Heart left ventricle (tissue), 16 donors: Measurements from ENCODE around the gene TBC1D5. TPM values are rescaled to one million over a fixed set of nuclear protein-coding genes. Genes with fewer than 3 reads are reported as not detected.

Experiments used
- ATAC-seq, 4 donors: fragments of 200-7000 bp; cut with Tn5 transposase; one replicate each; pipeline ENCODE4 v1.9.1; 2020 to 2022; ENCODE audit warnings: moderate library complexity in 4 of 4, mild to moderate bottlenecking in 3 of 4, moderate number of reproducible peaks in 1 of 4
- DNase-seq, 5 donors: peaks; one replicate each; pipeline ENCODE4 v3.0.0-alpha.2; 2020
- H3K27ac ChIP-seq, 12 donors: fragments of 200-600 bp; sonication (generic) in 4 of 12; one replicate each; pipeline versions ENCODE4 v1.5.0 to v1.8.0; 2016 to 2022; ENCODE audit warnings: mild to moderate bottlenecking in 2 of 12
- H3K27me3 ChIP-seq, 9 donors: fragments of 200-600 bp; sonication (generic) in 2 of 9; one replicate each; pipeline versions ENCODE4 v1.5.1 to v1.8.0; 2016 to 2022; ENCODE audit warnings: mild to moderate bottlenecking in 3 of 9
- H3K36me3 ChIP-seq, 9 donors: fragments of 200-600 bp; sonication (generic) in 2 of 9; one replicate each; pipeline versions ENCODE4 v1.5.0 to v1.8.0; 2018 to 2022; ENCODE audit warnings: mild to moderate bottlenecking in 2 of 9
- H3K4me1 ChIP-seq, 12 donors: fragments of 200-600 bp; sonication (generic) in 4 of 12; one replicate each; pipeline versions ENCODE4 v1.5.0 to v1.8.0; 2016 to 2022; ENCODE audit warnings: mild to moderate bottlenecking in 3 of 12
- H3K4me3 ChIP-seq, 12 donors: fragments of 200-600 bp; sonication (generic) in 4 of 12; one replicate each; pipeline versions ENCODE4 v1.5.0 to v1.8.0; 2017 to 2022; ENCODE audit warnings: mild to moderate bottlenecking in 9 of 12, moderate library complexity in 4 of 12
- H3K9me3 ChIP-seq, 12 donors: fragments of 200-600 bp; sonication (generic) in 4 of 12; one replicate each; pipeline versions ENCODE4 v1.5.0 to v1.8.0; 2016 to 2022; ENCODE audit warnings: mild to moderate bottlenecking in 1 of 12
- POLR2A ChIP-seq, 2 donors: fragments of 450-650 bp; IDR thresholded peaks; one replicate each; pipeline ENCODE4 v1.6.1; 2017; ENCODE audit warnings: antibody characterized with exemption in 2 of 2, mild to moderate bottlenecking in 2 of 2, moderate library complexity in 2 of 2
- WGBS, 4 donors: extraction: QIAGEN DNeasy Blood & Tissue Kit in 2 of 4; methylation state at CpG; one replicate each; pipeline versions ENCODE4 v1.1.5 to v1.1.7; 2013 to 2018; 5-methylcytosine and 5-hydroxymethylcytosine counted together
- intact Hi-C, 10 donors: fragments of 100-400 bp; cut with DNase I; formaldehyde crosslinking; loops; one replicate each; pipeline versions ENCODE4 v1.11.1 to v1.14.2; 2022
- polyA plus RNA-seq, 2 donors: library from polyadenylated mRNA; stranded (reverse); fragments of 200-250 nt; gene quantifications; one replicate each; pipeline ENCODE4 v1.2.3, GENCODE V29; 2013
- total RNA-seq, 9 donors: library from RNA; depleted of rRNA in 2 of 9; stranded (reverse); fragments of >200 nt in 2 of 9; fragmentation: NEBNext Ultra II Directional in 3 of 9; extraction: Animal tissue kit (Norgen Biotek cat#: 25700) in 3 of 9; gene quantifications; one replicate each; pipeline versions ENCODE4 v1.1.0 to v1.2.4, GENCODE V29; 2016 to 2023
- TF ChIP-seq, protein P1 (sequence below), 12 donors: fragments of 200-600 bp; sonication (generic) in 4 of 12; IDR thresholded peaks; one replicate each; pipeline versions ENCODE4 v1.5.0 to v1.8.0; 2018 to 2022; ENCODE audit warnings: antibody characterized with exemption in 12 of 12, mild to moderate bottlenecking in 5 of 12
- donor health status: ischemic (EF 13 %, LVEDD 7.1; RV severe dilation, severe dysfunction).
- donor health status: healthy with polysubstance abuse.
- donor health status: DM: no; HTN: yes; CAD: no.
- donor health status: DM: no; HTN: no; CAD: no.
- donor health status: ischemic (EF 25% LVEDD 6.9; RV normal size, moderate dysfunction).
- donor health status: ischemic (EF 25% LVEDD 5.7; RV mildly dilated, moderate dysfunction).
- donor health status: healthy.
- donor health status: DM: yes; HTN: yes; CAD: no.
- donor health status: ischemic (EF 35%, LVEDD 5.7; RV mildly dilated, moderate dysfunction).
- donor health status: nonischemic (EF 11% LVEDD 7.7; RV severe dilation, severe dysfunction).
- donor health status: DM: yes; HTN: yes; CAD: no.
- donor health status: PGD.
- donor health status: ischemic (EF 29% LVEDD 5.4; RV normal size, mild dysfunction).
- donor health status: nonischemic (EF 23%, LVEDD 6.1; RV moderate dilation, normal function).

Gene TBC1D5
- total and polyA plus RNA-seq, 11 donors = 5.8 to 48.3 (median 31.1) TPM

DNA sequence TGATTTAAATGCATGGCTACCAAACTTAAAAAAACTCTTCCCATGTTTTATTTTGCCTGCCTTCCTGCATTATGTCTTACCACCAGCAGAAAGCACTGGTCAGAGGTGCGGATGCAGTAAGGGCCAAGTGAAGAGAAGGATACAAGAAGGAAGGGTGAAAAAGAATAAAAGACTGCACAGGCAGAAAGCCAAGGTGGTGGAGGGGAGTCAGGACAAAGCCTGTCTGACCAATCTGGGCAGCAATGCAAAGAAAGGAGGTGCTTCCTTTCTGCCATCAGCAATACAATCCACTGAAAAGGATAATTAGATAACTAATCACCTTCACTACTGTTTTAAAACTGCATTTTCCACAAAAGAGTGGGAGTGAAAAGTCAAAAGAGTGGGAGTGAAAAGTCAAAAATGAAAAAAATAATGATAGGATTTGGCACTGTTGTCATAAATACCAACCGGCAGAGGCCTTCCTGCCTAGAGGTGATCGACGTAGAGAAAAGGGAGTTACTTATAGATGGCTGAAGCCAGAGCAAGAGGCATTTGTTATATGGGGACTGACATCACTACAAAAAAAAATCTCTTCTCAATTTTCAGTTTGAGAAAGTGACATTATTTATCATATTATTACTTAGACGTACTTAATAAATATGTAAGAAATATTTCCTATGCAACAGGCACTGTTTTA is 385.3 kb downstream of the TBC1D5 start:
- Histone ChIP-seq H3K4me1 (peaks cover 0 to 15% (median 7%) of the 10 kb centered on the region in 12 donors), H3K36me3 (no peaks in the 10 kb centered on the region), H3K27ac (no peak overlapping the region), H3K4me3 (no peak overlapping the region), H3K27me3 (no peaks in the 10 kb centered on the region), H3K9me3 (no peaks in the 10 kb centered on the region)
- ATAC-seq (no peak), DNase-seq (no peak)
- TF ChIP-seq, protein P1, sequence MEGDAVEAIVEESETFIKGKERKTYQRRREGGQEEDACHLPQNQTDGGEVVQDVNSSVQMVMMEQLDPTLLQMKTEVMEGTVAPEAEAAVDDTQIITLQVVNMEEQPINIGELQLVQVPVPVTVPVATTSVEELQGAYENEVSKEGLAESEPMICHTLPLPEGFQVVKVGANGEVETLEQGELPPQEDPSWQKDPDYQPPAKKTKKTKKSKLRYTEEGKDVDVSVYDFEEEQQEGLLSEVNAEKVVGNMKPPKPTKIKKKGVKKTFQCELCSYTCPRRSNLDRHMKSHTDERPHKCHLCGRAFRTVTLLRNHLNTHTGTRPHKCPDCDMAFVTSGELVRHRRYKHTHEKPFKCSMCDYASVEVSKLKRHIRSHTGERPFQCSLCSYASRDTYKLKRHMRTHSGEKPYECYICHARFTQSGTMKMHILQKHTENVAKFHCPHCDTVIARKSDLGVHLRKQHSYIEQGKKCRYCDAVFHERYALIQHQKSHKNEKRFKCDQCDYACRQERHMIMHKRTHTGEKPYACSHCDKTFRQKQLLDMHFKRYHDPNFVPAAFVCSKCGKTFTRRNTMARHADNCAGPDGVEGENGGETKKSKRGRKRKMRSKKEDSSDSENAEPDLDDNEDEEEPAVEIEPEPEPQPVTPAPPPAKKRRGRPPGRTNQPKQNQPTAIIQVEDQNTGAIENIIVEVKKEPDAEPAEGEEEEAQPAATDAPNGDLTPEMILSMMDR (IDR thresholded peaks at IDR 0.05) = no peak
- no peak for TF ChIP-seq POLR2A (IDR thresholded peaks at IDR 0.05)
- intact Hi-C loops = no loop called here
- WGBS, 4 donors = 84 to 93% (median 88%) methylated on average over 5 of the region's 5 CpGs

DNA sequence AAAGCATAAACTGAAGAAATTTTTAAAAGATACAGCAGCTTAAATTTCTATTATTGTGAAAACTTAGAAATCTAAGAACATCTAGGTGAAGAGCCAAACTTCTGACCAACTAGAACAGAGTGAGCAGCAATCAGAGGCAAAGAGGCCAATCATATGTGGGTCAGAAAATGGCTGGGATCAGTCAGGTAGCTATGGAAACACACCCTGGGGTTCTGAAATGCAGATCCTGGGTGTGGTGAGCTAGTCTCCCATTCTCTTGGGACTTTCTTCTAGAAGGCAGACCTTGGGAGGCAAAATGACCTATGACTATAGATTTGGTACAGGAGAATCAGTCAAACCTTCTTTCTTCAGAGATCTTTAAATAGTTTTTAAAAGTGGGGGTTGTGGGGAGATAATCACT is 385.8 kb downstream of the TBC1D5 start:
- intact Hi-C loops = no loop called here
- Histone ChIP-seq H3K4me3 (no peak overlapping the region), H3K36me3 (no peaks in the 10 kb centered on the region), H3K9me3 (no peaks in the 10 kb centered on the region), H3K4me1 (peaks cover 0 to 15% (median 7%) of the 10 kb centered on the region in 12 donors), H3K27ac (no peak overlapping the region), H3K27me3 (no peaks in the 10 kb centered on the region)
- DNase-seq = no peak
- ATAC-seq = no peak
- no peak for TF ChIP-seq POLR2A (IDR thresholded peaks at IDR 0.05)
- TF ChIP-seq, protein P1 (IDR thresholded peaks at IDR 0.05) = no peak

DNA sequence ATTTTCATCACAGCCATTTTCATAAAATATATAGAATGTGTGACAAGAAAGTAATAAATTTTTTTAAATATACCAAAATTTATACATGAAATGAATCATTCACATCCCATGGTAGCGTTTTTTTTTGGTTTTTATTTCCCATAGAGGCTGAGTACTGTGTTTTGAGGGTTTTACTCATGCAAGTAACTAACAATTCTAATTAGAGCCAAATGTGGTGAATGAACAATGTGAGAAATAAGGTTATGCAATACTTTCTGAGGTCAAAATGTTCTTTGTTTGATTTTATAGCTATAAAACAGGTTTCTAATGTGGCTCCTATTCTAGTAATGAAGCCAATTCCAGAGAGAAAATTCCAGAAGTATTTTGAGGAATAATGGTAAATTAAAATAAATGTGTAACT is 386.8 kb downstream of the TBC1D5 start:
- DNase-seq = no peak
- Histone ChIP-seq H3K4me1 (peaks cover 0 to 15% (median 7%) of the 10 kb centered on the region in 12 donors), H3K27ac (no peak overlapping the region), H3K27me3 (no peaks in the 10 kb centered on the region), H3K36me3 (no peaks in the 10 kb centered on the region), H3K9me3 (no peaks in the 10 kb centered on the region), H3K4me3 (no peak overlapping the region)
- intact Hi-C loops = no loop called here
- no peak for TF ChIP-seq POLR2A (IDR thresholded peaks at IDR 0.05)
- TF ChIP-seq, protein P1 (IDR thresholded peaks at IDR 0.05) = no peak
- ATAC-seq = no peak
- 86 to 97% (median 91%) methylated on average over 1 of the region's 1 CpG for WGBS, 4 donors

DNA sequence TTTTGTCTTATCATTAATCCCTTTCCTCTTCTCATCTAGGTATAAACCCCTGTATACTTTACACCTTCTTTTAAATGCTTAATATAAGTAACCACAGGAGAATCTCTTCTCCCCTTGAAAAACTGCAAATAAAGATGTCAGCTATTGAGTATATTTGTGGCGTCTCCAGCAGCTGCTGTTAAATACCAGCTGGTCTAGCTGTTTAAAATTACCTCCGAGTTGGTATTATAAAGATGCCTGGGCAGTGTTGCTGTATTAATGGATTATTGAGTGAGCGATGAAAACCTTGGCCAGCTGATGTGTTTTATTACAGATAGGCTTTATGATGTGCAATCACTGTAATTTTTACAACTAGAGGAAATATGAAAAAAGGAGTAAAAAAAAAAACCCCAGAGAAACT is 388.1 kb downstream of the TBC1D5 start:
- H3K27me3 ChIP-seq = no peaks in the 10 kb centered on the region
- intact Hi-C loops = no loop called here
- WGBS, 4 donors = 94 to 95% (median 94%) methylated on average over 3 of the region's 3 CpGs
- DNase-seq = no peak
- no peak overlapping the region for H3K4me3 ChIP-seq
- TF ChIP-seq, protein P1 (IDR thresholded peaks at IDR 0.05) = no peak
- TF ChIP-seq POLR2A (IDR thresholded peaks at IDR 0.05) = no peak
- no peaks in the 10 kb centered on the region for H3K36me3 ChIP-seq
- no peaks in the 10 kb centered on the region for H3K9me3 ChIP-seq
- peaks cover 0 to 15% (median 7%) of the 10 kb centered on the region in 12 donors for H3K4me1 ChIP-seq
- no peak overlapping the region for H3K27ac ChIP-seq
- ATAC-seq = no peak
